ENCODE data around the gene TGFBR3. TPM values are rescaled to one million over a fixed set of nuclear protein-coding genes. Genes with fewer than 3 reads are reported as not detected.

TGFBR3 gene
- total and polyA plus RNA-seq, 2 of the 13 experiments (the other 11 are each of a cell fraction or from before 2014, with no cell fraction given): 76.5 to 195 TPM

DNA sequence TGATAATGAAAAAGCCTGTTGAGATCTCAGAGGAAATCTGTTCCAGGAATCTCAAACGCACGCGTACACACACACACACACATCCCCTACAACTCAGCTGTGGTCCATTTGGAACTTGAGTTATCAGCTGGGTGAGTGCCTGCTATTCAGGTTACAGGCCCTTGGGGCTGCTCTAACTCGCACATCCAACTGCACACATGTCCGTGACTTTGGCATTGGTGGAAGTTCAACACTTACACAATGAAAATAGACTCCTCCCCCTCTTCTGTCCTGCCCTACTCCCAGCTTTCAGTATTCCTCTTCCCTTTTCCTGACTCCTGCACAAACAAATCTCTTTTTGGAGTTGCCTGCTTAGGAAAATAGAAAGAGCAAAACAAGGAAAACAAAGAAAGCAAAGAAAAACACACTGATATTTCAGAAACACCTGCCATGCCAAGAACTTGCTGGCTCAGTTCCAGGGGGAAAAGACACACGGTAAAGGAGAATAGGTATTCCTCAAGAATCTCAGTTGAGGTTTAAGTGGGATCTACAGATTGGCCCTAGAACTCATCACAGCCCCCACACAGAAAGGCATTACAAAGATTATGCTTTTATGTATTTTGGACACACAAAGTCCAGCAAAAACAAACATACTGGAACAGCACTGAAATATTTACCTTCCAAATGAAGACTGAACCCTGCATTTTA, 140.9 kb downstream of the TGFBR3 start (continued):
- TF ChIP-seq IKZF4 (CRISPR knock-in tag; IDR thresholded peaks at IDR 0.05; ENCODE audit: borderline replicate concordance, low read depth, not compliant biosample characterization) (no peak), SP2 (CRISPR knock-in tag; IDR thresholded peaks at IDR 0.05) (no peak), ZNF83 (CRISPR knock-in tag; IDR thresholded peaks at IDR 0.05; ENCODE audit: borderline replicate concordance) (no peak), KMT2B (CRISPR knock-in tag; IDR thresholded peaks at IDR 0.05) (no peak), ARNT (IDR thresholded peaks at IDR 0.05) (no peak), ZNF552 (CRISPR knock-in tag; IDR thresholded peaks at IDR 0.05; ENCODE audit: borderline replicate concordance) (no peak), KAT8 (CRISPR knock-in tag; IDR thresholded peaks at IDR 0.05) (no peak), NFRKB (IDR thresholded peaks at IDR 0.05) (no peak), ZNF777 (CRISPR knock-in tag; IDR thresholded peaks at IDR 0.05) (no peak), ZNF747 (CRISPR knock-in tag; IDR thresholded peaks at IDR 0.05; ENCODE audit: borderline replicate concordance) (no peak), ERF (CRISPR knock-in tag; IDR thresholded peaks at IDR 0.05) (no peak), FOXO1 (CRISPR knock-in tag; IDR thresholded peaks at IDR 0.05) (peak; percentile 32; the same call in 1 of the 2 replicates), ZFP36L2 (CRISPR knock-in tag; IDR thresholded peaks at IDR 0.05) (no peak), NFATC3 (CRISPR knock-in tag; IDR thresholded peaks at IDR 0.05) (no peak)
- TF ChIP-seq, protein P1, sequence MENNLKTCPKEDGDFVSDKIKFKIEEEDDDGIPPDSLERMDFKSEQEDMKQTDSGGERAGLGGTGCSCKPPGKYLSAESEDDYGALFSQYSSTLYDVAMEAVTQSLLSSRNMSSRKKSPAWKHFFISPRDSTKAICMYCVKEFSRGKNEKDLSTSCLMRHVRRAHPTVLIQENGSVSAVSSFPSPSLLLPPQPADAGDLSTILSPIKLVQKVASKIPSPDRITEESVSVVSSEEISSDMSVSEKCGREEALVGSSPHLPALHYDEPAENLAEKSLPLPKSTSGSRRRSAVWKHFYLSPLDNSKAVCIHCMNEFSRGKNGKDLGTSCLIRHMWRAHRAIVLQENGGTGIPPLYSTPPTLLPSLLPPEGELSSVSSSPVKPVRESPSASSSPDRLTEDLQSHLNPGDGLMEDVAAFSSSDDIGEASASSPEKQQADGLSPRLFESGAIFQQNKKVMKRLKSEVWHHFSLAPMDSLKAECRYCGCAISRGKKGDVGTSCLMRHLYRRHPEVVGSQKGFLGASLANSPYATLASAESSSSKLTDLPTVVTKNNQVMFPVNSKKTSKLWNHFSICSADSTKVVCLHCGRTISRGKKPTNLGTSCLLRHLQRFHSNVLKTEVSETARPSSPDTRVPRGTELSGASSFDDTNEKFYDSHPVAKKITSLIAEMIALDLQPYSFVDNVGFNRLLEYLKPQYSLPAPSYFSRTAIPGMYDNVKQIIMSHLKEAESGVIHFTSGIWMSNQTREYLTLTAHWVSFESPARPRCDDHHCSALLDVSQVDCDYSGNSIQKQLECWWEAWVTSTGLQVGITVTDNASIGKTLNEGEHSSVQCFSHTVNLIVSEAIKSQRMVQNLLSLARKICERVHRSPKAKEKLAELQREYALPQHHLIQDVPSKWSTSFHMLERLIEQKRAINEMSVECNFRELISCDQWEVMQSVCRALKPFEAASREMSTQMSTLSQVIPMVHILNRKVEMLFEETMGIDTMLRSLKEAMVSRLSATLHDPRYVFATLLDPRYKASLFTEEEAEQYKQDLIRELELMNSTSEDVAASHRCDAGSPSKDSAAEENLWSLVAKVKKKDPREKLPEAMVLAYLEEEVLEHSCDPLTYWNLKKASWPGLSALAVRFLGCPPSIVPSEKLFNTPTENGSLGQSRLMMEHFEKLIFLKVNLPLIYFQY (CRISPR knock-in tag; IDR thresholded peaks at IDR 0.05; ENCODE audit: borderline replicate concordance): no peak
- TF ChIP-seq, protein P2, sequence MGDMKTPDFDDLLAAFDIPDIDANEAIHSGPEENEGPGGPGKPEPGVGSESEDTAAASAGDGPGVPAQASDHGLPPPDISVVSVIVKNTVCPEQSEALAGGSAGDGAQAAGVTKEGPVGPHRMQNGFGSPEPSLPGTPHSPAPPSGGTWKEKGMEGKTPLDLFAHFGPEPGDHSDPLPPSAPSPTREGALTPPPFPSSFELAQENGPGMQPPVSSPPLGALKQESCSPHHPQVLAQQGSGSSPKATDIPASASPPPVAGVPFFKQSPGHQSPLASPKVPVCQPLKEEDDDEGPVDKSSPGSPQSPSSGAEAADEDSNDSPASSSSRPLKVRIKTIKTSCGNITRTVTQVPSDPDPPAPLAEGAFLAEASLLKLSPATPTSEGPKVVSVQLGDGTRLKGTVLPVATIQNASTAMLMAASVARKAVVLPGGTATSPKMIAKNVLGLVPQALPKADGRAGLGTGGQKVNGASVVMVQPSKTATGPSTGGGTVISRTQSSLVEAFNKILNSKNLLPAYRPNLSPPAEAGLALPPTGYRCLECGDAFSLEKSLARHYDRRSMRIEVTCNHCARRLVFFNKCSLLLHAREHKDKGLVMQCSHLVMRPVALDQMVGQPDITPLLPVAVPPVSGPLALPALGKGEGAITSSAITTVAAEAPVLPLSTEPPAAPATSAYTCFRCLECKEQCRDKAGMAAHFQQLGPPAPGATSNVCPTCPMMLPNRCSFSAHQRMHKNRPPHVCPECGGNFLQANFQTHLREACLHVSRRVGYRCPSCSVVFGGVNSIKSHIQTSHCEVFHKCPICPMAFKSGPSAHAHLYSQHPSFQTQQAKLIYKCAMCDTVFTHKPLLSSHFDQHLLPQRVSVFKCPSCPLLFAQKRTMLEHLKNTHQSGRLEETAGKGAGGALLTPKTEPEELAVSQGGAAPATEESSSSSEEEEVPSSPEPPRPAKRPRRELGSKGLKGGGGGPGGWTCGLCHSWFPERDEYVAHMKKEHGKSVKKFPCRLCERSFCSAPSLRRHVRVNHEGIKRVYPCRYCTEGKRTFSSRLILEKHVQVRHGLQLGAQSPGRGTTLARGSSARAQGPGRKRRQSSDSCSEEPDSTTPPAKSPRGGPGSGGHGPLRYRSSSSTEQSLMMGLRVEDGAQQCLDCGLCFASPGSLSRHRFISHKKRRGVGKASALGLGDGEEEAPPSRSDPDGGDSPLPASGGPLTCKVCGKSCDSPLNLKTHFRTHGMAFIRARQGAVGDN (CRISPR knock-in tag; IDR thresholded peaks at IDR 0.05): no peak
- TF ChIP-seq, protein P3, sequence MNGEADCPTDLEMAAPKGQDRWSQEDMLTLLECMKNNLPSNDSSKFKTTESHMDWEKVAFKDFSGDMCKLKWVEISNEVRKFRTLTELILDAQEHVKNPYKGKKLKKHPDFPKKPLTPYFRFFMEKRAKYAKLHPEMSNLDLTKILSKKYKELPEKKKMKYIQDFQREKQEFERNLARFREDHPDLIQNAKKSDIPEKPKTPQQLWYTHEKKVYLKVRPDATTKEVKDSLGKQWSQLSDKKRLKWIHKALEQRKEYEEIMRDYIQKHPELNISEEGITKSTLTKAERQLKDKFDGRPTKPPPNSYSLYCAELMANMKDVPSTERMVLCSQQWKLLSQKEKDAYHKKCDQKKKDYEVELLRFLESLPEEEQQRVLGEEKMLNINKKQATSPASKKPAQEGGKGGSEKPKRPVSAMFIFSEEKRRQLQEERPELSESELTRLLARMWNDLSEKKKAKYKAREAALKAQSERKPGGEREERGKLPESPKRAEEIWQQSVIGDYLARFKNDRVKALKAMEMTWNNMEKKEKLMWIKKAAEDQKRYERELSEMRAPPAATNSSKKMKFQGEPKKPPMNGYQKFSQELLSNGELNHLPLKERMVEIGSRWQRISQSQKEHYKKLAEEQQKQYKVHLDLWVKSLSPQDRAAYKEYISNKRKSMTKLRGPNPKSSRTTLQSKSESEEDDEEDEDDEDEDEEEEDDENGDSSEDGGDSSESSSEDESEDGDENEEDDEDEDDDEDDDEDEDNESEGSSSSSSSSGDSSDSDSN (CRISPR knock-in tag; IDR thresholded peaks at IDR 0.05): no peak
- TF ChIP-seq, protein P4, sequence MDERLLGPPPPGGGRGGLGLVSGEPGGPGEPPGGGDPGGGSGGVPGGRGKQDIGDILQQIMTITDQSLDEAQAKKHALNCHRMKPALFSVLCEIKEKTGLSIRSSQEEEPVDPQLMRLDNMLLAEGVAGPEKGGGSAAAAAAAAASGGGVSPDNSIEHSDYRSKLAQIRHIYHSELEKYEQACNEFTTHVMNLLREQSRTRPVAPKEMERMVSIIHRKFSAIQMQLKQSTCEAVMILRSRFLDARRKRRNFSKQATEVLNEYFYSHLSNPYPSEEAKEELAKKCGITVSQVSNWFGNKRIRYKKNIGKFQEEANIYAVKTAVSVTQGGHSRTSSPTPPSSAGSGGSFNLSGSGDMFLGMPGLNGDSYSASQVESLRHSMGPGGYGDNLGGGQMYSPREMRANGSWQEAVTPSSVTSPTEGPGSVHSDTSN (CRISPR knock-in tag; IDR thresholded peaks at IDR 0.05): no peak
